Upper lobe of left lung (tissue), 4 donors: ENCODE measurements around the gene PLS3.

ENCODE experiments used
- POLR2A ChIP-seq, 4 donors: fragments of 450-650 bp; IDR thresholded peaks; one replicate each; pipeline ENCODE4 v1.5.1; 2016 to 2017; ENCODE audit warnings: antibody characterized with exemption in 4 of 4, mild to moderate bottlenecking in 2 of 4
- TF ChIP-seq, protein P1 (sequence below), 6 experiments: fragments of 450-650 bp in 4 of 6; fragments of 200-600 bp in 2 of 6; sonication (generic) in 2 of 6; IDR thresholded peaks; one replicate each; pipeline ENCODE4 v1.5.1; 2016 to 2019; ENCODE audit warnings: antibody characterized with exemption in 6 of 6

DNA sequence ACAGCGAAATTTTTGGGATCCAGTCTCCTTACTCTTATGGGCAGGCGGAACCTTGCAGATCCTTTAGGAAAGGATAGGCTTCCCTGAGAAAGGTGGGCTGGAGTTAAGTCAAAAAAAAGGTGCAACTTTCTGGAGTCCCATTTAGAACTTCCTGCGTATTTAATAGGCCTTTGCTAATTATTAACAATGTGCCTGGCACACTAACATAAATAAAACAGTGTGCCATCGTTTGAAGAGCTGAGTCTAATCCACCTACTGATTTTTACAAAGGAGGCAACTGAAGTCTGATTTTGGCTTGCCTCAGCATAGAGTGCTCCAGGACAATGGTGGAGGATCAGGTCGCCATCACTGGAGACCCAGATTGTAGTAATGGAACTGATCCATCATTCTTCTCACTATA is 15.7 kb downstream of the PLS3 start:
- TF ChIP-seq, protein P1, sequence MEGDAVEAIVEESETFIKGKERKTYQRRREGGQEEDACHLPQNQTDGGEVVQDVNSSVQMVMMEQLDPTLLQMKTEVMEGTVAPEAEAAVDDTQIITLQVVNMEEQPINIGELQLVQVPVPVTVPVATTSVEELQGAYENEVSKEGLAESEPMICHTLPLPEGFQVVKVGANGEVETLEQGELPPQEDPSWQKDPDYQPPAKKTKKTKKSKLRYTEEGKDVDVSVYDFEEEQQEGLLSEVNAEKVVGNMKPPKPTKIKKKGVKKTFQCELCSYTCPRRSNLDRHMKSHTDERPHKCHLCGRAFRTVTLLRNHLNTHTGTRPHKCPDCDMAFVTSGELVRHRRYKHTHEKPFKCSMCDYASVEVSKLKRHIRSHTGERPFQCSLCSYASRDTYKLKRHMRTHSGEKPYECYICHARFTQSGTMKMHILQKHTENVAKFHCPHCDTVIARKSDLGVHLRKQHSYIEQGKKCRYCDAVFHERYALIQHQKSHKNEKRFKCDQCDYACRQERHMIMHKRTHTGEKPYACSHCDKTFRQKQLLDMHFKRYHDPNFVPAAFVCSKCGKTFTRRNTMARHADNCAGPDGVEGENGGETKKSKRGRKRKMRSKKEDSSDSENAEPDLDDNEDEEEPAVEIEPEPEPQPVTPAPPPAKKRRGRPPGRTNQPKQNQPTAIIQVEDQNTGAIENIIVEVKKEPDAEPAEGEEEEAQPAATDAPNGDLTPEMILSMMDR (IDR thresholded peaks at IDR 0.05), result no peak
- TF ChIP-seq POLR2A (IDR thresholded peaks at IDR 0.05), result no peak
